Measurements from ENCODE around the gene CSAG1. TPM values are rescaled to one million over a fixed set of nuclear protein-coding genes. Genes with fewer than 3 reads are reported as not detected.
"Not testable (repeated sequence)": the region's sequence is repeated elsewhere in the genome, so short reads cannot be mapped to it uniquely, and the experiment has no call there.

Gene CSAG1
- not detected for polyA plus RNA-seq
- long read RNA-seq, donor 1, result 0 reads
- long read RNA-seq, donor 2, result 0 reads
- long read RNA-seq, donor 3, result 0 reads
- long read RNA-seq, donor 4, result 0 reads
- long read RNA-seq, donor 5, result 0 reads
- long read RNA-seq, donor 6, result 0 reads
- long read RNA-seq, donor 7, result 0 reads
- long read RNA-seq, donor 8, result 0 reads
- long read RNA-seq, donor 9, result 0 reads
- long read RNA-seq, donor 10, result 0 reads

GRCh38 chrX:152733261-152733975 is at the start of gene CSAG1, which contains the start of gene MAGEA12:
Gene CSAG1 (minus strand): TSS chrX:152733721. CDS start chrX:152732460, 1,261 bp downstream.
Gene MAGEA12 (plus strand): TSS chrX:152733757. CDS start chrX:152736162, 2,405 bp downstream.
- Histone ChIP-seq H3K36me3 (ENCODE audit: control insufficient read depth in 3 of 3, insufficient read depth in 2 of 3, low read depth in 1 of 3, low read length in 3 of 3) (no peaks in the 10 kb centered on the region), H3K4me3 (ENCODE audit: low read depth in 1 of 3, low read length in 3 of 3) (no peak within 1 kb of the TSS), H3K27me3 (ENCODE audit: control insufficient read depth in 3 of 3, insufficient read depth in 3 of 3, low read length in 3 of 3) (no peaks in the 10 kb centered on the region), H3K4me1 (ENCODE audit: control insufficient read depth in 3 of 3, insufficient read depth in 2 of 3, low read depth in 1 of 3, low read length in 2 of 3) (no peaks in the 10 kb centered on the region), H3K27ac (ENCODE audit: low read depth in 1 of 3, low read length in 2 of 3) (no peak within 1 kb of the TSS), H3K9me3 (ENCODE audit: control insufficient read depth in 2 of 2, insufficient read depth in 1 of 2, low read depth in 1 of 2, low read length in 1 of 2) (no peaks in the 10 kb centered on the region)
- no peak for FAIRE-seq
- 73 to 88% (median 87%) methylated on average over 7 to 20 of the region's 21 CpGs for WGBS, 3 donors
- DNase-seq, result no peak

GRCh38 chrX:152769549-152770289 is 36.2 kb upstream of the CSAG1 start, which contains the start of gene MAGEA6:
Gene MAGEA6 (minus strand): TSS chrX:152769689. CDS start chrX:152767650, 2,039 bp downstream.
- not testable (repeated sequence) for DNase-seq; H3K9me3 ChIP-seq (ENCODE audit: control insufficient read depth in 2 of 2, insufficient read depth in 1 of 2, low read depth in 1 of 2, low read length in 1 of 2); H3K27ac ChIP-seq (ENCODE audit: low read depth in 1 of 3, low read length in 2 of 3); H3K36me3 ChIP-seq (ENCODE audit: control insufficient read depth in 3 of 3, insufficient read depth in 2 of 3, low read depth in 1 of 3, low read length in 3 of 3); FAIRE-seq; H3K27me3 ChIP-seq (ENCODE audit: control insufficient read depth in 3 of 3, insufficient read depth in 3 of 3, low read length in 3 of 3); H3K4me1 ChIP-seq (ENCODE audit: control insufficient read depth in 3 of 3, insufficient read depth in 2 of 3, low read depth in 1 of 3, low read length in 2 of 3); H3K4me3 ChIP-seq (ENCODE audit: low read depth in 1 of 3, low read length in 3 of 3)
- WGBS, 3 donors, result 80% methylated on average over 2 of the region's 29 CpGs; no CpG with 5 or more reads in 2 of the 3 donors

- not testable (repeated sequence) for FAIRE-seq; H3K4me3 ChIP-seq (ENCODE audit: low read depth in 1 of 3, low read length in 3 of 3); H3K9me3 ChIP-seq (ENCODE audit: control insufficient read depth in 2 of 2, insufficient read depth in 1 of 2, low read depth in 1 of 2, low read length in 1 of 2); H3K4me1 ChIP-seq (ENCODE audit: control insufficient read depth in 3 of 3, insufficient read depth in 2 of 3, low read depth in 1 of 3, low read length in 2 of 3); H3K36me3 ChIP-seq (ENCODE audit: control insufficient read depth in 3 of 3, insufficient read depth in 2 of 3, low read depth in 1 of 3, low read length in 3 of 3); H3K27me3 ChIP-seq (ENCODE audit: control insufficient read depth in 3 of 3, insufficient read depth in 3 of 3, low read length in 3 of 3); DNase-seq; H3K27ac ChIP-seq (ENCODE audit: low read depth in 1 of 3, low read length in 2 of 3)
- WGBS, 3 donors, result 65 to 77% (median 67%) methylated on average over 9 of the region's 9 CpGs
These were observed 33.0 kb upstream of the CSAG1 start for GRCh38 chrX:152766562-152766961.

GRCh38 chrX:152761582-152761981 is 28.1 kb upstream of the CSAG1 start:
- not testable (repeated sequence) for H3K4me1 ChIP-seq (ENCODE audit: control insufficient read depth in 3 of 3, insufficient read depth in 2 of 3, low read depth in 1 of 3, low read length in 2 of 3); H3K27ac ChIP-seq (ENCODE audit: low read depth in 1 of 3, low read length in 2 of 3); DNase-seq; H3K36me3 ChIP-seq (ENCODE audit: control insufficient read depth in 3 of 3, insufficient read depth in 2 of 3, low read depth in 1 of 3, low read length in 3 of 3); FAIRE-seq; H3K27me3 ChIP-seq (ENCODE audit: control insufficient read depth in 3 of 3, insufficient read depth in 3 of 3, low read length in 3 of 3); H3K4me3 ChIP-seq (ENCODE audit: low read depth in 1 of 3, low read length in 3 of 3); H3K9me3 ChIP-seq (ENCODE audit: control insufficient read depth in 2 of 2, insufficient read depth in 1 of 2, low read depth in 1 of 2, low read length in 1 of 2)
- WGBS, 3 donors, result 77 to 89% (median 87%) methylated on average over 2 to 4 of the region's 7 CpGs

GRCh38 chrX:152759544-152759943 is 26.0 kb upstream of the CSAG1 start:
- 75 to 83% (median 79%) methylated on average over 1 to 3 of the region's 7 CpGs for WGBS, 3 donors
- FAIRE-seq; H3K36me3 ChIP-seq (ENCODE audit: control insufficient read depth in 3 of 3, insufficient read depth in 2 of 3, low read depth in 1 of 3, low read length in 3 of 3); DNase-seq; H3K27me3 ChIP-seq (ENCODE audit: control insufficient read depth in 3 of 3, insufficient read depth in 3 of 3, low read length in 3 of 3); H3K9me3 ChIP-seq (ENCODE audit: control insufficient read depth in 2 of 2, insufficient read depth in 1 of 2, low read depth in 1 of 2, low read length in 1 of 2); H3K4me1 ChIP-seq (ENCODE audit: control insufficient read depth in 3 of 3, insufficient read depth in 2 of 3, low read depth in 1 of 3, low read length in 2 of 3); H3K4me3 ChIP-seq (ENCODE audit: low read depth in 1 of 3, low read length in 3 of 3); H3K27ac ChIP-seq (ENCODE audit: low read depth in 1 of 3, low read length in 2 of 3): not testable (repeated sequence)

- H3K36me3 ChIP-seq (ENCODE audit: control insufficient read depth in 3 of 3, insufficient read depth in 2 of 3, low read depth in 1 of 3, low read length in 3 of 3); H3K27ac ChIP-seq (ENCODE audit: low read depth in 1 of 3, low read length in 2 of 3); H3K4me1 ChIP-seq (ENCODE audit: control insufficient read depth in 3 of 3, insufficient read depth in 2 of 3, low read depth in 1 of 3, low read length in 2 of 3); FAIRE-seq; H3K27me3 ChIP-seq (ENCODE audit: control insufficient read depth in 3 of 3, insufficient read depth in 3 of 3, low read length in 3 of 3); H3K9me3 ChIP-seq (ENCODE audit: control insufficient read depth in 2 of 2, insufficient read depth in 1 of 2, low read depth in 1 of 2, low read length in 1 of 2); DNase-seq; H3K4me3 ChIP-seq (ENCODE audit: low read depth in 1 of 3, low read length in 3 of 3): not testable (repeated sequence)
- WGBS, 3 donors, result no CpG with 5 or more reads among the region's 2 CpGs
These were observed 25.4 kb upstream of the CSAG1 start, which contains the start of gene CSAG3 for GRCh38 chrX:152758918-152759317. Gene CSAG3 (plus strand): TSS chrX:152759218.

GRCh38 chrX:152754871-152755270 is 21.4 kb upstream of the CSAG1 start:
- not testable (repeated sequence) for DNase-seq; H3K27me3 ChIP-seq (ENCODE audit: control insufficient read depth in 3 of 3, insufficient read depth in 3 of 3, low read length in 3 of 3); H3K36me3 ChIP-seq (ENCODE audit: control insufficient read depth in 3 of 3, insufficient read depth in 2 of 3, low read depth in 1 of 3, low read length in 3 of 3); H3K9me3 ChIP-seq (ENCODE audit: control insufficient read depth in 2 of 2, insufficient read depth in 1 of 2, low read depth in 1 of 2, low read length in 1 of 2); H3K4me3 ChIP-seq (ENCODE audit: low read depth in 1 of 3, low read length in 3 of 3); FAIRE-seq; H3K4me1 ChIP-seq (ENCODE audit: control insufficient read depth in 3 of 3, insufficient read depth in 2 of 3, low read depth in 1 of 3, low read length in 2 of 3); H3K27ac ChIP-seq (ENCODE audit: low read depth in 1 of 3, low read length in 2 of 3)
- WGBS, 3 donors, result no CpG with 5 or more reads among the region's 5 CpGs
